ENCODE measurements around the gene GDF15. TPM values are rescaled to one million over a fixed set of nuclear protein-coding genes. Genes with fewer than 3 reads are reported as not detected.
A peak's percentile ranks its signal among the peaks of the same experiment; 100 is the strongest.
"Not testable (repeated sequence)": the region's sequence is repeated elsewhere in the genome, so short reads cannot be mapped to it uniquely, and the experiment has no call there.

GDF15 gene
- total and polyA plus RNA-seq, 7 experiments from 2014 or later = 0.32 to 0.73 (median 0.58) TPM; not detected in 3

- H3K4me1 Mint-ChIP-seq = peaks cover 0 to 12% (median 7%) of the 10 kb centered on the region in 7 donors
- H3K36me3 ChIP-seq (ENCODE audit: control insufficient read depth in 2 of 3, insufficient read depth in 3 of 3, low read length in 3 of 3); H3K27ac Mint-ChIP-seq; H3K9me3 ChIP-seq (ENCODE audit: control insufficient read depth in 2 of 3, low read length in 3 of 3); H3K4me1 ChIP-seq (ENCODE audit: control insufficient read depth in 2 of 2, insufficient read depth in 2 of 2, low read length in 2 of 2); CTCF ChIA-PET; H3K4me3 Mint-ChIP-seq; H3K36me3 Mint-ChIP-seq; H3K27ac ChIP-seq (ENCODE audit: low read depth, low read length); H3K9me3 Mint-ChIP-seq; ATAC-seq; POLR2A ChIA-PET; intact Hi-C loops (cut with micrococcal nuclease); DNase-seq; H3K4me3 ChIP-seq (ENCODE audit: low read length): not testable (repeated sequence)
- peaks cover 0 to 11% of the 10 kb centered on the region in 2 donors for H3K27me3 ChIP-seq (ENCODE audit: control insufficient read depth in 2 of 2, insufficient read depth in 2 of 2, low read length in 2 of 2)
- peaks cover 23 to 55% (median 36%) of the 10 kb centered on the region in 5 donors for H3K27me3 Mint-ChIP-seq
These were observed 2.3 kb upstream of the GDF15 start for GRCh38 chr19:18383622-18384021.

- Mint-ChIP-seq H3K4me3 (no peak overlapping the region), H3K27me3 (peaks cover 23 to 55% (median 36%) of the 10 kb centered on the region in 5 donors), H3K27ac (peak overlapping the region in 2 of 9 donors; percentile 49 to 72), H3K9me3 (no peaks in the 10 kb centered on the region), H3K36me3 (no peaks in the 10 kb centered on the region), H3K4me1 (peaks cover 0 to 12% (median 9%) of the 10 kb centered on the region in 7 donors)
- Histone ChIP-seq H3K4me3 (ENCODE audit: low read length) (no peak overlapping the region), H3K27me3 (ENCODE audit: control insufficient read depth in 2 of 2, insufficient read depth in 2 of 2, low read length in 2 of 2) (peaks cover 0 to 11% of the 10 kb centered on the region in 2 donors), H3K36me3 (ENCODE audit: control insufficient read depth in 2 of 3, insufficient read depth in 3 of 3, low read length in 3 of 3) (no peaks in the 10 kb centered on the region), H3K27ac (ENCODE audit: low read depth, low read length) (no peak overlapping the region), H3K4me1 (ENCODE audit: control insufficient read depth in 2 of 2, insufficient read depth in 2 of 2, low read length in 2 of 2) (peaks cover 0 to 4% of the 10 kb centered on the region in 2 donors), H3K9me3 (ENCODE audit: control insufficient read depth in 2 of 3, low read length in 3 of 3) (no peaks in the 10 kb centered on the region)
- intact Hi-C loops (cut with micrococcal nuclease) = no loop called here
- POLR2A ChIA-PET = no interaction called here
- ATAC-seq (no peak), DNase-seq (no peak)
- CTCF ChIA-PET = no interaction called here
These were observed 1.2 kb upstream of the GDF15 start for GRCh38 chr19:18384775-18385174.

DNA sequence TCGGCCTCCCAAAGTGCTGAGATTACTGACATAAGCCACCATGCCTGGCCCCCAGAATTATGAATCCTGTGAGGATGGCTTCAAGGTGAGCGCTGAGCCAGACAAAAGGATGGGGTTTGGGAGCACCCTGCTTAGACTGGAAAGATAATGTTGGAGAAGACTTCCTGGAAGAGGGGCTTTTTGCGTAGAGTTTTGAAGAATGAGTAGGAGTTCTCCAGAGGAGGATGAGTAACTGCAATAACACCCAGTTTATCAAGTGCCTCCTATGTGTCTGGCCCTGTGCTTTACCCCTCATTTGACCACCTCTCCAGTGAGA lies 641 bp upstream of the GDF15 start:
- no peaks in the 10 kb centered on the region for H3K36me3 ChIP-seq (ENCODE audit: control insufficient read depth in 2 of 3, insufficient read depth in 3 of 3, low read length in 3 of 3)
- ChIA-PET POLR2A (no interaction called here), CTCF (no interaction called here)
- DNase-seq = no peak
- Mint-ChIP-seq H3K27me3 (peaks cover 23 to 60% (median 36%) of the 10 kb centered on the region in 5 donors), H3K4me3 (no peak overlapping the region), H3K36me3 (no peaks in the 10 kb centered on the region), H3K27ac (no peak overlapping the region), H3K4me1 (peaks cover 0 to 12% (median 7%) of the 10 kb centered on the region in 7 donors), H3K9me3 (no peaks in the 10 kb centered on the region)
- no peak for ATAC-seq
- peaks cover 0 to 11% of the 10 kb centered on the region in 2 donors for H3K27me3 ChIP-seq (ENCODE audit: control insufficient read depth in 2 of 2, insufficient read depth in 2 of 2, low read length in 2 of 2)
- peaks cover 0 to 4% of the 10 kb centered on the region in 2 donors for H3K4me1 ChIP-seq (ENCODE audit: control insufficient read depth in 2 of 2, insufficient read depth in 2 of 2, low read length in 2 of 2)
- intact Hi-C loops (cut with micrococcal nuclease) = no loop called here
- no peak overlapping the region for H3K27ac ChIP-seq (ENCODE audit: low read depth, low read length)
- H3K9me3 ChIP-seq (ENCODE audit: control insufficient read depth in 2 of 3, low read length in 3 of 3) = no peaks in the 10 kb centered on the region
- H3K4me3 ChIP-seq (ENCODE audit: low read length) = no peak overlapping the region

DNA sequence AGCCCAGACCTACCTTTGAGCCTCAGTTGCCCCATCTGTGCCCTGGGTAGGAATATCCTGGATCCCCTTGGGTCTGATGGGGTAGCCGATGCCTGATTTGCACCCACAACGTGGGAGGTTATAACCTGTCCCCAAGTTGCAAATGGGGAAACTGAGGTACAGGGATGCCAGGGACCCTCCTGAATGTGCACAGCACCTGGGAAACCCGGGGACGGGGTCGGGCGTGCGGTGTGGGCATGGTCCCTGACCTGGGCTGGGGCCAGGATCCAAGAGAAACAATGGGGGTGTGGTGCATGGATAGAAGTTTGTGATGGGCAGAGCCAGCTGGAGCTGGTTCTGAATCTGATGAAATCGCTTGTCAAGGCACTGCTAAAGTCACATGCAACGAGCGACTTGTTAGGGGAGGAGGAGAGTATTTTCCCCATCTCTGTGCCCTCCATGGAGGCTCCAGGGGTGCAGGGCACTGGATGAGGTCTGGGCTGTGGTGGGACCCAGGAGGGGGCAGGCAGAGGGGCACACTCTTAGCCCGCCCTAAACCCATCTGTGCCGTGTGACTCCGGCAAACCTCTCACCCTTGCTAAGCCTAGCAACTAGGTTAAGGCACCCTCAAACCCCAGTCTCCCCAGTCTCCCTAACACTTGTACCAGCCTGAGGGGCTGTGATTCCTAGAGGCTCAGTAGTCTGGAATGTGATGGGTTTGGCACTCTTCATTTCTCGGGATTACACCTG lies 749 bp downstream of the GDF15 start:
- intact Hi-C loops (cut with micrococcal nuclease) = no loop called here
- ChIA-PET CTCF (interaction anchor here (1.3 to 1.4 kb wide), 2 partner anchors 12 to 30 kb away, joined by 4 to 6 read pairs; no protein-coding TSS in a partner anchor), POLR2A (no interaction called here)
- Mint-ChIP-seq H3K27ac (no peak overlapping the region), H3K9me3 (no peaks in the 10 kb centered on the region), H3K36me3 (no peaks in the 10 kb centered on the region), H3K4me1 (peaks cover 0 to 12% (median 7%) of the 10 kb centered on the region in 7 donors), H3K4me3 (peak overlapping the region in 2 of 10 donors; percentile 74 to 81), H3K27me3 (peaks cover 23 to 69% (median 36%) of the 10 kb centered on the region in 5 donors)
- Histone ChIP-seq H3K27ac (ENCODE audit: low read depth, low read length) (no peak overlapping the region), H3K27me3 (ENCODE audit: control insufficient read depth in 2 of 2, insufficient read depth in 2 of 2, low read length in 2 of 2) (peaks cover 0 to 11% of the 10 kb centered on the region in 2 donors), H3K4me3 (ENCODE audit: low read length) (no peak overlapping the region), H3K4me1 (ENCODE audit: control insufficient read depth in 2 of 2, insufficient read depth in 2 of 2, low read length in 2 of 2) (peaks cover 0 to 4% of the 10 kb centered on the region in 2 donors), H3K36me3 (ENCODE audit: control insufficient read depth in 2 of 3, insufficient read depth in 3 of 3, low read length in 3 of 3) (no peaks in the 10 kb centered on the region), H3K9me3 (ENCODE audit: control insufficient read depth in 2 of 3, low read length in 3 of 3) (no peaks in the 10 kb centered on the region)
- DNase-seq = no peak
- no peak for ATAC-seq

DNA sequence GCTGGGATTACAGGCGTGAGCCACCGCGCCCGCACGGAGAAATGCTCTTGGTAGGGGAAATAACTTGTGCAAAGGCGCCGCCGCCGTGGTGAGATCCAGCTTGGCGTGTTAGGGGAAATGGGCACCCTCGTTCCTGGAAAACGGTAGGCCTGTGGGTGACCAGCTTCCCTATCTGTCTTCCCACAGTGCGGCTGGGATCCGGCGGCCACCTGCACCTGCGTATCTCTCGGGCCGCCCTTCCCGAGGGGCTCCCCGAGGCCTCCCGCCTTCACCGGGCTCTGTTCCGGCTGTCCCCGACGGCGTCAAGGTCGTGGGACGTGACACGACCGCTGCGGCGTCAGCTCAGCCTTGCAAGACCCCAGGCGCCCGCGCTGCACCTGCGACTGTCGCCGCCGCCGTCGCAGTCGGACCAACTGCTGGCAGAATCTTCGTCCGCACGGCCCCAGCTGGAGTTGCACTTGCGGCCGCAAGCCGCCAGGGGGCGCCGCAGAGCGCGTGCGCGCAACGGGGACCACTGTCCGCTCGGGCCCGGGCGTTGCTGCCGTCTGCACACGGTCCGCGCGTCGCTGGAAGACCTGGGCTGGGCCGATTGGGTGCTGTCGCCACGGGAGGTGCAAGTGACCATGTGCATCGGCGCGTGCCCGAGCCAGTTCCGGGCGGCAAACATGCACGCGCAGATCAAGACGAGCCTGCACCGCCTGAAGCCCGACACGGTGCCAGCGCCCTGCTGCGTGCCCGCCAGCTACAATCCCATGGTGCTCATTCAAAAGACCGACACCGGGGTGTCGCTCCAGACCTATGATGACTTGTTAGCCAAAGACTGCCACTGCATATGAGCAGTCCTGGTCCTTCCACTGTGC lies 2.4 kb downstream of the GDF15 start:
- Histone ChIP-seq H3K27ac (ENCODE audit: low read depth, low read length) (no peak overlapping the region), H3K36me3 (ENCODE audit: control insufficient read depth in 2 of 3, insufficient read depth in 3 of 3, low read length in 3 of 3) (no peaks in the 10 kb centered on the region), H3K4me1 (ENCODE audit: control insufficient read depth in 2 of 2, insufficient read depth in 2 of 2, low read length in 2 of 2) (peaks cover 0 to 4% of the 10 kb centered on the region in 2 donors), H3K4me3 (ENCODE audit: low read length) (peak overlapping the region; percentile 38), H3K9me3 (ENCODE audit: control insufficient read depth in 2 of 3, low read length in 3 of 3) (no peaks in the 10 kb centered on the region), H3K27me3 (ENCODE audit: control insufficient read depth in 2 of 2, insufficient read depth in 2 of 2, low read length in 2 of 2) (peaks cover 0 to 11% of the 10 kb centered on the region in 2 donors)
- ATAC-seq (peak; percentile 90), DNase-seq (peak; percentile 38 to 86 (median 65))
- Mint-ChIP-seq H3K27me3 (peaks cover 19 to 73% (median 29%) of the 10 kb centered on the region in 5 donors), H3K9me3 (no peaks in the 10 kb centered on the region), H3K27ac (peak overlapping the region in 1 of 9 donors; percentile 42), H3K4me3 (peak overlapping the region; percentile 62 to 83 (median 78)), H3K4me1 (peaks cover 0 to 12% (median 7%) of the 10 kb centered on the region in 7 donors), H3K36me3 (no peaks in the 10 kb centered on the region)
- POLR2A ChIA-PET = interaction anchor here (0.8 to 2.2 kb wide), 2 partner anchors 107 to 109 kb away, joined by 3 to 8 read pairs; partner anchors contain the start of gene JUND
- intact Hi-C loops (cut with micrococcal nuclease) = loop anchor here (1.0 to 2.0 kb wide), 4 partner anchors 22 to 74 kb away; partner anchors contain the start of gene PGPEP1 (in 1 of the 2)
- CTCF ChIA-PET = interaction anchor here (0.6 to 4.1 kb wide), 13 partner anchors 11 to 311 kb away, joined by 3 to 37 read pairs (median 4); partner anchors contain the start of genes IQCN and SSBP4

DNA sequence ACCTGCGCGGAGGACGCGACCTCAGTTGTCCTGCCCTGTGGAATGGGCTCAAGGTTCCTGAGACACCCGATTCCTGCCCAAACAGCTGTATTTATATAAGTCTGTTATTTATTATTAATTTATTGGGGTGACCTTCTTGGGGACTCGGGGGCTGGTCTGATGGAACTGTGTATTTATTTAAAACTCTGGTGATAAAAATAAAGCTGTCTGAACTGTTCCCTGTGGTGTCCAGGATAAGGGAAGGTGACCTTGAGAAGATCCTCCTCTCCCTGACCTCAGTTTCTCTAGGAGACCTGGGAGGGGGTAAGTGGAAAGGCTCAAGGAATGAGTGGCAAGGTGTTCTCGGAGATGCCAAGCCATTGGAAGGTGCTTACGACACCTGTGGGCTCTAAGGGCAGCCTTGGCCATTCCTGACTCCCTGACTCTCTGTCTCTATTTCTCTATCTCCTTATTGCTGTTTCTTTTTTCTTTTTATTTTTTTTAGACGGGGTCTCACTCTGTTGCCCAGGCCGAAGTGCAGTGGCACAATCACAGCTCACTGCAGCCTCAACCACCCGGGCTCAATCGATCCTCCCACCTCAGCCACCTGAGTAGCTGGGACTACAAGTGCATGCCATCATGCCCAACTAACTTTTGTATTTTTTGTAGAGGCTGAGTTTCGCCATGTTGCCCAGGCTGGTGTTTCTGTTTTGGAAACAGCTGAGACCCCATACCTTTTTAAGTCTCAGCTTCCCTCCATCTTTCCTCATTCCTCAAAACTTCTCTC lies 3.2 kb downstream of the GDF15 start:
- H3K27ac Mint-ChIP-seq = peak overlapping the region in 1 of 9 donors; percentile 64
- CTCF ChIA-PET = interaction anchor here (0.9 to 4.1 kb wide), 8 partner anchors 23 to 115 kb away, joined by 3 to 37 read pairs (median 3); partner anchors contain the start of genes IQCN and SSBP4
- peaks cover 0 to 12% (median 7%) of the 10 kb centered on the region in 7 donors for H3K4me1 Mint-ChIP-seq
- H3K27me3 ChIP-seq (ENCODE audit: control insufficient read depth in 2 of 2, insufficient read depth in 2 of 2, low read length in 2 of 2) = peaks cover 0 to 11% of the 10 kb centered on the region in 2 donors
- intact Hi-C loops (cut with micrococcal nuclease) = loop anchor here (1.0 to 2.0 kb wide), 4 partner anchors 21 to 74 kb away; partner anchors contain the start of gene PGPEP1 (in 1 of the 2)
- H3K4me3 Mint-ChIP-seq = peak overlapping the region in 9 of 10 donors; percentile 25 to 79 (median 56)
- no peaks in the 10 kb centered on the region for H3K36me3 ChIP-seq (ENCODE audit: control insufficient read depth in 2 of 3, insufficient read depth in 3 of 3, low read length in 3 of 3)
- no peaks in the 10 kb centered on the region for H3K36me3 Mint-ChIP-seq
- ATAC-seq = no peak
- H3K27me3 Mint-ChIP-seq = peaks cover 19 to 79% (median 28%) of the 10 kb centered on the region in 5 donors
- peaks cover 0 to 4% of the 10 kb centered on the region in 2 donors for H3K4me1 ChIP-seq (ENCODE audit: control insufficient read depth in 2 of 2, insufficient read depth in 2 of 2, low read length in 2 of 2)
- DNase-seq = no peak
- H3K9me3 ChIP-seq (ENCODE audit: control insufficient read depth in 2 of 3, low read length in 3 of 3) = no peaks in the 10 kb centered on the region
- POLR2A ChIA-PET = interaction anchor here (0.5 to 2.2 kb wide), 3 partner anchors 30 to 1763 kb away, joined by 3 to 8 read pairs (median 4); partner anchors contain the start of genes JUND and SSBP4
- H3K4me3 ChIP-seq (ENCODE audit: low read length) = no peak overlapping the region
- H3K27ac ChIP-seq (ENCODE audit: low read depth, low read length) = no peak overlapping the region
- H3K9me3 Mint-ChIP-seq = peaks cover 0 to 2% (median 0%) of the 10 kb centered on the region in 11 donors

All from naive thymus-derived CD4-positive, alpha-beta T cell (primary cell).